ENCODE data around the gene CDH4. TPM values are rescaled to one million over a fixed set of nuclear protein-coding genes. Genes with fewer than 3 reads are reported as not detected.

Gene CDH4
- polyA plus RNA-seq, 1 experiment = 1.5 TPM

DNA sequence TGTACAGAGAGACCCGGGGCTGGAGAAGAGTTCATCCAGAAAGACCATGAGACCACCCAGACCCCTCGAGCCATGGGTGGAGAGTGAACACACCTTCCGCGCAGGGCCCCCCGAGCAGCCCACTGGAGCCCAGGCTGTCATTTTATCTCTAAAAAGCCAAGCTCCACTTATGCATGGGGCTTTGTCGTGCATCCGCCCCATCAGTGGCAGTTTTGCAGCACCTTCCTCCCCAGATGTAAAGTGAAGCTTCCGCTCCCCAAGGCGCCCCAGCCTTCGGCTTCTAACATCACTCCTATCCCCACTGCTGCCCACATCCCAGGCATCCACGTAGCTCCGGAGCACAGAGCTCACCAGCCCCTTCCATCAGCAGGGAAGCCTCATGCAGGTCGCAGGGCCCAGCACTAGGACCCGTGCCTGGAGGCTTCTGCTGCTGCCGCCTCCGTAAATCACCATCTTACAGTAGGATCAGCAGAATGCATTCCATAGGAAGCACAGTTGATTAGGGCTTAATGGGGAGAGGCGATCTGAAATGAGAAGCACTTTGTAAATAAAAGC, 512.5 kb downstream of the CDH4 start:
- no peaks in the 10 kb centered on the region for H3K36me3 ChIP-seq (ENCODE audit: control insufficient read depth, insufficient read depth, low read length)
- CTCF ChIA-PET = no interaction called here
- H3K4me3 ChIP-seq (ENCODE audit: low read depth, low read length) = no peak overlapping the region
- POLR2A ChIA-PET = no interaction called here
- TF ChIP-seq, protein P1, sequence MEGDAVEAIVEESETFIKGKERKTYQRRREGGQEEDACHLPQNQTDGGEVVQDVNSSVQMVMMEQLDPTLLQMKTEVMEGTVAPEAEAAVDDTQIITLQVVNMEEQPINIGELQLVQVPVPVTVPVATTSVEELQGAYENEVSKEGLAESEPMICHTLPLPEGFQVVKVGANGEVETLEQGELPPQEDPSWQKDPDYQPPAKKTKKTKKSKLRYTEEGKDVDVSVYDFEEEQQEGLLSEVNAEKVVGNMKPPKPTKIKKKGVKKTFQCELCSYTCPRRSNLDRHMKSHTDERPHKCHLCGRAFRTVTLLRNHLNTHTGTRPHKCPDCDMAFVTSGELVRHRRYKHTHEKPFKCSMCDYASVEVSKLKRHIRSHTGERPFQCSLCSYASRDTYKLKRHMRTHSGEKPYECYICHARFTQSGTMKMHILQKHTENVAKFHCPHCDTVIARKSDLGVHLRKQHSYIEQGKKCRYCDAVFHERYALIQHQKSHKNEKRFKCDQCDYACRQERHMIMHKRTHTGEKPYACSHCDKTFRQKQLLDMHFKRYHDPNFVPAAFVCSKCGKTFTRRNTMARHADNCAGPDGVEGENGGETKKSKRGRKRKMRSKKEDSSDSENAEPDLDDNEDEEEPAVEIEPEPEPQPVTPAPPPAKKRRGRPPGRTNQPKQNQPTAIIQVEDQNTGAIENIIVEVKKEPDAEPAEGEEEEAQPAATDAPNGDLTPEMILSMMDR (IDR thresholded peaks at IDR 0.05; ENCODE audit: insufficient read depth, low read depth, low read length) = no peak
- no peaks in the 10 kb centered on the region for H3K27me3 ChIP-seq (ENCODE audit: control insufficient read depth, insufficient read depth, low read length)
- DNase-seq (ENCODE audit: low read depth) = no peak

GRCh38 chr20:61765081-61765870, 513.2 kb downstream of the CDH4 start:
- H3K4me3 ChIP-seq (ENCODE audit: low read depth, low read length) = no peak overlapping the region
- no peaks in the 10 kb centered on the region for H3K27me3 ChIP-seq (ENCODE audit: control insufficient read depth, insufficient read depth, low read length)
- ChIA-PET POLR2A (no interaction called here), CTCF (no interaction called here)
- no peaks in the 10 kb centered on the region for H3K36me3 ChIP-seq (ENCODE audit: control insufficient read depth, insufficient read depth, low read length)
- TF ChIP-seq, protein P1 (IDR thresholded peaks at IDR 0.05; ENCODE audit: insufficient read depth, low read depth, low read length) = no peak
- DNase-seq (ENCODE audit: low read depth) = no peak

GRCh38 chr20:61765871-61766654, 514.0 kb downstream of the CDH4 start:
- POLR2A ChIA-PET = no interaction called here
- CTCF ChIA-PET = no interaction called here
- Histone ChIP-seq H3K27me3 (ENCODE audit: control insufficient read depth, insufficient read depth, low read length) (no peaks in the 10 kb centered on the region), H3K4me3 (ENCODE audit: low read depth, low read length) (no peak overlapping the region), H3K36me3 (ENCODE audit: control insufficient read depth, insufficient read depth, low read length) (no peaks in the 10 kb centered on the region)
- TF ChIP-seq, protein P1 (IDR thresholded peaks at IDR 0.05; ENCODE audit: insufficient read depth, low read depth, low read length) = no peak
- DNase-seq (ENCODE audit: low read depth) = no peak

DNA sequence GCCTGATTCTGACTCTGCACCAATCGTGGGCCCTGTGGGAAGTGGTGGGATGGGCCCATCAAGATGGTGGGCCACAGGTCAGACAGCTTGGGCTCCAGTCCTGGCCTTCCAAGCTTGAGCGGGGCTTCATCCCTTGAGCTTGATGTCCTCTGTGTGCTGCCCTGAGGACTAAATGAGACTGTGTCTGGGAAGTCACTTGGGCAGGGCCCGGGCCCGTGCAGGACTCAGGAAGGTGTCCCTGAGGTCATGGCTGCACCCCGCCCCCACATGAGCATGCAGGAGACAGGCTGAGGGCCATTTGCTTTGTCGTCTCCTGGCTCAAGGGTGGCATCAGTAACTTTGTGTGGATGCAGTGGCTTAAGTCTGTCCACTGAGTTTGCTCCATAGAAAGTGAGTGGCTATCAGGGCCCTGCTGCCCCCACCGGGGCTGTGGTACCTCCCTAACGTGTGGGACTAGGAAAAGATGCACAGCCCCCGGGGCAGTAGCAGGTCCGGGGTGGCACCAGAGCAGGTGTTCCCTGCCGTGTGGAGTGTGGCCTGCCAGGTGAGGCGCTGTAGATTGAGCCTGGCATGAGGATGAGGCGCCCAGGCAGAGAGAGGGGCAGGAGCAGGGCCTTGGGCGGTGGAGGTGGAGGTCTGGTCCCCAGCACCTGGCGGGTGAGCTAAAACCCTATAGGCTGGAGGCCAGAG, 515.0 kb downstream of the CDH4 start:
- no peak overlapping the region for H3K4me3 ChIP-seq (ENCODE audit: low read depth, low read length)
- no peaks in the 10 kb centered on the region for H3K27me3 ChIP-seq (ENCODE audit: control insufficient read depth, insufficient read depth, low read length)
- no peak for DNase-seq (ENCODE audit: low read depth)
- POLR2A ChIA-PET = no interaction called here
- TF ChIP-seq, protein P1 (IDR thresholded peaks at IDR 0.05; ENCODE audit: insufficient read depth, low read depth, low read length) = no peak
- no peaks in the 10 kb centered on the region for H3K36me3 ChIP-seq (ENCODE audit: control insufficient read depth, insufficient read depth, low read length)
- CTCF ChIA-PET = no interaction called here

All from BJ (cell line).